Fibroblast of villous mesenchyme (primary cell): ENCODE data around the gene SAMD13. TPM values are rescaled to one million over a fixed set of nuclear protein-coding genes. Genes with fewer than 3 reads are reported as not detected.

ENCODE experiments used
- DNase-seq: peaks from one replicate; pipeline ENCODE4 v3.0.0-alpha.2; 2010; ENCODE audit warnings: low read depth
- H3K4me3 ChIP-seq: 2 replicates; pipeline ENCODE4 v1.5.1; 2011; ENCODE audit warnings: low read depth, mild to moderate bottlenecking, low read length
- CTCF ChIP-seq: IDR thresholded peaks from 2 replicates; pipeline ENCODE4 v1.5.1; 2012; ENCODE audit warnings: low read depth, mild to moderate bottlenecking, low read length; ENCODE audit not compliant: insufficient read depth
- total RNA-seq: library from RNA; depleted of rRNA; stranded (reverse); fragments of >200 nt; gene quantifications from 2 replicates; pipeline ENCODE4 v1.2.3, GENCODE V29; 2012

Gene SAMD13
- total RNA-seq, 1 donor = under 0.01 TPM

GRCh38 chr1:84293766-84294165, 7.7 kb upstream of the SAMD13 start:
- H3K4me3 ChIP-seq = no peak overlapping the region
- TF ChIP-seq CTCF = no peak
- DNase-seq = no peak

DNA sequence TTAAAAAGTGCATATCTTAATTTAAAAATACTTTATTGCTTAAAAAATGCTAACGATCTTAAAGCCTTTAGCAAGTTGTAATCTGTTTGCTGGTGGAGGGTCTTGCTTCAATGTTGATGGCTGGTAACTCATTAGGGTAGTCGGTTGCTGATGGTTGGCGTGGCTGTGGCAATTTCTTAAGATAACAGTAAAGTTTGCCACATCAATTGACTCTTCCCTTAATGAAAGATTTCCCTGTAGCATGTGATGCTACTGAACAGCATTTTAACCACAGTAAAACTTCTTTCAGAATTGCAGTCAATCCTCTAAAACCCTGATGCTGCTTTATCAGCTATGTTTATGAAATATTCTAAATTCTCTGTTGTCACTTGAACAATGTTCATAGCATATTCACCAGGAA, 6.8 kb upstream of the SAMD13 start:
- TF ChIP-seq CTCF = no peak
- no peak for DNase-seq
- H3K4me3 ChIP-seq = no peak overlapping the region

DNA sequence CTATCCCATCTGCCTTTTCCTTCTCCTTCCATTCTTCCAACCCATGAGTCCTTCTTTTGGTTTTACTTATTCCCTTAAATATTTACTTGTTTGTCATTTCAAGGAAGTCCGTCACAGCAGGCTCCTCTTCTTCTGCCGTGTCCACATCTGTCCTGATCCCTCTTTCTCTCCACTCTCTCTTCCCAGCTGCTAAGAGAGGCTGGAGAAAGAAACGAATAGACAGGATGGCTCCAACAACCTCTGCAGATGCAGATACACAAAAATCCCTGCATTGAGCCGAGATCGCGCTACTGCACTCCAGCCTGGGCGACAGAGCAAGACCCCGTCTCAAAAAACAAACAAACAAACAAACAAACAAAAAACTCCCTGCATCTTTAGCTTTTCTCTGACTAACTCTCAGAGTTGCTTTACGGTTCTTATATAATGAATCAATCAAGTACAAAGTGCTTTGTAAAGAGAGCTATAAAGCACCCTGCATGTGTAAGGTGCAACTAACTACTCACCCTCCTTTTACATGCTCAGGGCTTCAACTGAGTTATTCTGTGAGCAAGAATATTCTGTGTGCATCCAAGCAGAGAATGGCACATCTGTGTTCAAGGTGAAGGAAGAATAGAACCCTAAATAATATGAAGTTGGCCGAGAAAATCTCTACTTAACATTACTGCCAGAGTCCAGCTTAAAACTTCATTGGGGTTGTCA, 3.8 kb upstream of the SAMD13 start:
- DNase-seq = no peak
- H3K4me3 ChIP-seq = peak overlapping the region; percentile 79
- no peak for TF ChIP-seq CTCF

- peak overlapping the region; percentile 79 for H3K4me3 ChIP-seq
- DNase-seq = peak; percentile 32
- TF ChIP-seq CTCF = no peak
Observed at GRCh38 chr1:84298328-84298683, 3.2 kb upstream of the SAMD13 start.

- DNase-seq = peak; percentile 17
- peak overlapping the region; percentile 79 for H3K4me3 ChIP-seq
- TF ChIP-seq CTCF = no peak
Observed at GRCh38 chr1:84298684-84299535, 2.6 kb upstream of the SAMD13 start.

GRCh38 chr1:84299536-84300170, 1.9 kb upstream of the SAMD13 start:
- peak overlapping the region; percentile 79 for H3K4me3 ChIP-seq
- TF ChIP-seq CTCF = no peak
- peak; percentile 35 for DNase-seq
